Hepatocyte (in vitro differentiated cells): Measurements from ENCODE around the gene PDE1C. TPM values are rescaled to one million over a fixed set of nuclear protein-coding genes. Genes with fewer than 3 reads are reported as not detected.

Source experiments
- DNase-seq: peaks from one replicate; pipeline ENCODE4 v3.0.0-alpha.2; 2016; ENCODE audit warnings: low spot score
- H2AFZ ChIP-seq: fragments of 200-600 bp; sonication (generic); 2 replicates; pipeline ENCODE4 v1.6.0; 2016; ENCODE audit warnings: antibody characterized with exemption, mild to moderate bottlenecking
- H3K27ac ChIP-seq: fragments of 200-600 bp; sonication (generic); 2 replicates; pipeline ENCODE4 v1.5.1; 2016; ENCODE audit warnings: mild to moderate bottlenecking
- H3K27me3 ChIP-seq: fragments of 200-600 bp; sonication (generic); 2 replicates; pipeline ENCODE4 v1.6.1; 2016
- H3K36me3 ChIP-seq: fragments of 200-600 bp; sonication (generic); replicated peaks from 2 replicates; pipeline ENCODE4 v1.5.1; 2016; ENCODE audit warnings: low read depth; ENCODE audit not compliant: insufficient read depth
- H3K4me1 ChIP-seq: fragments of 200-600 bp; sonication (generic); 2 replicates; pipeline ENCODE4 v1.5.1; 2016; ENCODE audit warnings: mild to moderate bottlenecking, moderate library complexity; ENCODE audit not compliant: insufficient read depth
- H3K4me2 ChIP-seq: fragments of 200-600 bp; sonication (generic); 2 replicates; pipeline ENCODE4 v1.6.0; 2016
- H3K4me3 ChIP-seq: fragments of 200-600 bp; sonication (generic); 2 replicates; pipeline ENCODE4 v1.5.1; 2016; ENCODE audit warnings: mild to moderate bottlenecking
- H3K79me2 ChIP-seq: fragments of 200-600 bp; sonication (generic); 2 replicates; pipeline ENCODE4 v1.6.0; 2017; ENCODE audit warnings: mild to moderate bottlenecking
- H3K9me2 ChIP-seq: fragments of 200-600 bp; sonication (generic); replicated peaks from 2 replicates; pipeline ENCODE4 v1.6.0; 2017; ENCODE audit warnings: mild to moderate bottlenecking; ENCODE audit not compliant: insufficient read depth
- H3K9me3 ChIP-seq: fragments of 200-600 bp; sonication (generic); 2 replicates; pipeline ENCODE4 v1.5.1; 2016; ENCODE audit warnings: low read depth, mild to moderate bottlenecking
- H4K20me1 ChIP-seq: fragments of 200-600 bp; sonication (generic); 2 replicates; pipeline ENCODE4 v1.6.0; 2016; ENCODE audit warnings: mild to moderate bottlenecking; ENCODE audit not compliant: insufficient read depth, poor library complexity, severe bottlenecking
- EZH2 ChIP-seq: fragments of 200-600 bp; sonication (generic); IDR thresholded peaks from 2 replicates; pipeline ENCODE4 v1.6.1; 2016; ENCODE audit warnings: antibody characterized with exemption, mild to moderate bottlenecking, borderline replicate concordance
- EZH2phosphoT487 ChIP-seq: fragments of 200-600 bp; sonication (generic); IDR thresholded peaks from one replicate; pipeline ENCODE4 v1.6.1; 2018; ENCODE audit warnings: antibody characterized with exemption, mild to moderate bottlenecking, low read depth, moderate library complexity; ENCODE audit not compliant: unreplicated experiment, severe bottlenecking
- WGBS: methylation state at CpG from one replicate; pipeline ENCODE4 v1.1.6; 2016; ENCODE audit warnings: low lambda C conversion rate; ENCODE audit errors: missing lambda C conversion rate; 5-methylcytosine and 5-hydroxymethylcytosine counted together
- polyA plus RNA-seq: library from polyadenylated mRNA; unstranded; fragments of >200 nt; fragmentation: Nextera tagmentation; extraction: Ambion mirVana; gene quantifications from 2 replicates; pipeline ENCODE4 v1.2.1, GENCODE V29; 2016
- total RNA-seq: library from RNA; depleted of rRNA; stranded (reverse); fragments of >200 nt; gene quantifications from 2 replicates; pipeline ENCODE4 v1.2.3, GENCODE V29; 2014
- TF ChIP-seq, protein P1 (sequence below): fragments of 200-600 bp; sonication (generic); IDR thresholded peaks from 2 replicates; pipeline ENCODE4 v1.5.1; 2016; ENCODE audit warnings: antibody characterized with exemption, mild to moderate bottlenecking; ENCODE audit not compliant: poor library complexity

The PDE1C gene
- total and polyA plus RNA-seq, 2 experiments from 2014 or later: 1.8 to 5.0 TPM

DNA sequence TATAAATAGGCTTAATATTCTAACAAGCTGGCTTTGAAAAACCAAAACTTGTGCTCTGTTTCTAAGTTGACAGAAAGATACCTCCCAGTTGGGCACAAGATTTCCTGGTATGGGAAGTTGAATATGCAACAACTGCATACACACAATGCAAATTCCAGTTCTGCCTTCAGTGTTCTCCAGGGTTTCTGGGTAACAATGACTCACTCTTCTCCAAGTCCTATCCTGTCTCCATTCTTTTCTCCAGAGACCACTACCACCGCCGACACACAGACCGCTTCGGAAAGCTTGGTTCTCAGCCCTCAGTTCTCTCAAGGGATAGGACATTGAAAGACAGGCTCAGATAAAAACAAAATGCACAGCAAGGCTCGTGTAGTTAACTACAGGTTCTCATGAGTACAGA, 12.2 kb downstream of the PDE1C start:
- Histone ChIP-seq H3K4me1 (peaks cover 8% of the 10 kb centered on the region), H3K36me3 (no peaks in the 10 kb centered on the region), H2AFZ (no peak overlapping the region), H4K20me1 (no peaks in the 10 kb centered on the region), H3K9me3 (no peaks in the 10 kb centered on the region), H3K9me2 (no peaks in the 10 kb centered on the region), H3K27me3 (no peaks in the 10 kb centered on the region), H3K4me2 (no peak overlapping the region), H3K79me2 (no peaks in the 10 kb centered on the region), H3K27ac (no peak overlapping the region), H3K4me3 (no peak overlapping the region)
- DNase-seq: no peak
- TF ChIP-seq, protein P1, sequence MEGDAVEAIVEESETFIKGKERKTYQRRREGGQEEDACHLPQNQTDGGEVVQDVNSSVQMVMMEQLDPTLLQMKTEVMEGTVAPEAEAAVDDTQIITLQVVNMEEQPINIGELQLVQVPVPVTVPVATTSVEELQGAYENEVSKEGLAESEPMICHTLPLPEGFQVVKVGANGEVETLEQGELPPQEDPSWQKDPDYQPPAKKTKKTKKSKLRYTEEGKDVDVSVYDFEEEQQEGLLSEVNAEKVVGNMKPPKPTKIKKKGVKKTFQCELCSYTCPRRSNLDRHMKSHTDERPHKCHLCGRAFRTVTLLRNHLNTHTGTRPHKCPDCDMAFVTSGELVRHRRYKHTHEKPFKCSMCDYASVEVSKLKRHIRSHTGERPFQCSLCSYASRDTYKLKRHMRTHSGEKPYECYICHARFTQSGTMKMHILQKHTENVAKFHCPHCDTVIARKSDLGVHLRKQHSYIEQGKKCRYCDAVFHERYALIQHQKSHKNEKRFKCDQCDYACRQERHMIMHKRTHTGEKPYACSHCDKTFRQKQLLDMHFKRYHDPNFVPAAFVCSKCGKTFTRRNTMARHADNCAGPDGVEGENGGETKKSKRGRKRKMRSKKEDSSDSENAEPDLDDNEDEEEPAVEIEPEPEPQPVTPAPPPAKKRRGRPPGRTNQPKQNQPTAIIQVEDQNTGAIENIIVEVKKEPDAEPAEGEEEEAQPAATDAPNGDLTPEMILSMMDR: no peak
- TF ChIP-seq EZH2: no peak
- TF ChIP-seq EZH2phosphoT487: no peak
- 85% methylated on average over 5 of the region's 5 CpGs for WGBS

DNA sequence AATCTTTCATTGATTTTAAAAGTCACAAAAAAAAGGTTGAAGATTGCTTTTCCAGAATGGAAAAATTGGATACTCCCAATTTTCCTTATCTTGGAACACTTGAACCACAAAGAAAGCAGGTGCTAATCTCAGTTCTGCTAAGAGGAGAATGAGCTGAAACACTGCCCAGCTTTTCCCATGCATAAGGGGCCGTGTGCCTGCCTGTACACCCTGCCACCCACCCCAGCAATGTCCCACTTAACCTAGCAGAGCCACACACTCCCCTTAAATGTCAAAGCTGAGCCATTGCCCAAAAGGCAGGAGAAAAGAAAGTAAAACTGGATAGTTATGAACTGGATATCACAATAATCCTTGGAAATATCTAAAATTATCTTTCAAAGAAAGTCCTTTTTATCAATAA, 13.4 kb downstream of the PDE1C start:
- Histone ChIP-seq H3K27ac (no peak overlapping the region), H3K4me1 (peaks cover 8% of the 10 kb centered on the region), H2AFZ (no peak overlapping the region), H3K79me2 (no peaks in the 10 kb centered on the region), H3K9me3 (no peaks in the 10 kb centered on the region), H3K9me2 (no peaks in the 10 kb centered on the region), H3K36me3 (no peaks in the 10 kb centered on the region), H4K20me1 (no peaks in the 10 kb centered on the region), H3K27me3 (no peaks in the 10 kb centered on the region), H3K4me2 (no peak overlapping the region), H3K4me3 (no peak overlapping the region)
- WGBS: 40% methylated on average over 1 of the region's 1 CpG
- no peak for TF ChIP-seq EZH2
- no peak for TF ChIP-seq EZH2phosphoT487
- no peak for DNase-seq

DNA sequence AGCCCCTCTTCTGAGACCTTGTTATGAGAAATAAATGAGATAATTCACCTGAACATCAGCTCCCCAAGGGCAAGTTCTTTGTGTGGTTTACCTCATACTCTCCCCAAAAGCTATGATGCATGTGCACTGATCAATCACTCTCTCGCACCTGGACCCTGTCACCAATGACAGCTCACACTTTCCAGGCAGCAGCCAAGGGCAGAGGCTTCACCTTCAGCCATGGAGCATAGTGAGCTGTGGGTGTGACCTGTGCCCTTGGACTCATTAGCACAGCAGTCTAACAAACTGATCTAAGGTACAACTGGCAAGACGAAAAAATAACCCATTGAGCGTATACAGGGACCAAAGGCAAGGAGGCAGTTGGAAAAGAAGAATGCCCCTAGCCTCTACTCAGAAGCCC, 17.0 kb downstream of the PDE1C start:
- H3K79me2 ChIP-seq: no peaks in the 10 kb centered on the region
- no peaks in the 10 kb centered on the region for H4K20me1 ChIP-seq
- H3K4me3 ChIP-seq: no peak overlapping the region
- 85% methylated on average over 3 of the region's 3 CpGs for WGBS
- no peak for TF ChIP-seq EZH2
- TF ChIP-seq EZH2phosphoT487: no peak
- TF ChIP-seq, protein P1: no peak
- H2AFZ ChIP-seq: no peak overlapping the region
- no peak overlapping the region for H3K4me2 ChIP-seq
- no peaks in the 10 kb centered on the region for H3K4me1 ChIP-seq
- DNase-seq: no peak
- no peaks in the 10 kb centered on the region for H3K9me2 ChIP-seq
- H3K27me3 ChIP-seq: no peaks in the 10 kb centered on the region
- no peak overlapping the region for H3K27ac ChIP-seq
- no peaks in the 10 kb centered on the region for H3K9me3 ChIP-seq
- no peaks in the 10 kb centered on the region for H3K36me3 ChIP-seq

DNA sequence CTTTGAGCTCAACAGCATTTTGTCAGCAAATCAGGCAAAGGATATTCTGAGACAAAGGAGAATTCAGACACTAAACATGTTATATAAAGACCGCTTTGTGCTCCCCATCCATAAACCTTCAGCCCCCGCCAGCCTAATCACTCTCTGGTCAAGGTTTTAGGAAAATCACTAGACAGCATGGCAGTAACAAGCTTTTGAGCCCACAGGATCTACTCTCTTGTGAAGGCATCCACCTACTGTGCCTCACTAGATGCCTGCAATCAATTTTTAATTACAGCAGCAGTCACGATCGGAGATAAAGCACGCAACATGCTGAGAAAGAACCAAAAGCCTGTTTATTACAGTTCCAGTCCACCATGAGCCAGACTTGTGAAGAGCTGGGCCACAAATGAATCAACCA, 19.1 kb downstream of the PDE1C start:
- H3K4me2 ChIP-seq: no peak overlapping the region
- H4K20me1 ChIP-seq: no peaks in the 10 kb centered on the region
- H3K36me3 ChIP-seq: no peaks in the 10 kb centered on the region
- no peak for TF ChIP-seq EZH2
- TF ChIP-seq, protein P1: no peak
- no peak for TF ChIP-seq EZH2phosphoT487
- no peak for DNase-seq
- no peaks in the 10 kb centered on the region for H3K4me1 ChIP-seq
- no peaks in the 10 kb centered on the region for H3K27me3 ChIP-seq
- no peak overlapping the region for H2AFZ ChIP-seq
- H3K79me2 ChIP-seq: no peaks in the 10 kb centered on the region
- no peak overlapping the region for H3K27ac ChIP-seq
- H3K9me3 ChIP-seq: no peaks in the 10 kb centered on the region
- no peak overlapping the region for H3K4me3 ChIP-seq
- no peaks in the 10 kb centered on the region for H3K9me2 ChIP-seq
- 88% methylated on average over 5 of the region's 5 CpGs for WGBS
